Progenitor cell of endocrine pancreas (in vitro differentiated cells): ENCODE results near the gene CHL1. TPM values are rescaled to one million over a fixed set of nuclear protein-coding genes. Genes with fewer than 3 reads are reported as not detected.

ENCODE experiments used
- DNase-seq: peaks from one replicate; pipeline ENCODE4 v3.0.0; 2021; ENCODE audit warnings: low spot score; ENCODE audit not compliant: unreplicated experiment
- H3K27ac Mint-ChIP-seq: 2 replicates; pipeline ENCODE4 v1.8.0; 2021; ENCODE audit warnings: mild to moderate bottlenecking, moderate library complexity, mixed read lengths
- H3K27me3 Mint-ChIP-seq: 2 replicates; pipeline ENCODE4 v1.8.0; 2021; ENCODE audit warnings: mixed read lengths
- H3K36me3 Mint-ChIP-seq: 2 replicates; pipeline ENCODE4 v1.8.0; 2022; ENCODE audit warnings: mixed read lengths; ENCODE audit not compliant: insufficient read depth
- H3K4me1 Mint-ChIP-seq: 2 replicates; pipeline ENCODE4 v1.8.0; 2021; ENCODE audit warnings: low read depth, mixed read lengths
- H3K4me3 Mint-ChIP-seq: 2 replicates; pipeline ENCODE4 v1.8.0; 2021; ENCODE audit warnings: low read depth, mild to moderate bottlenecking, moderate library complexity, mixed read lengths
- H3K9me3 Mint-ChIP-seq: 2 replicates; pipeline ENCODE4 v1.8.0; 2021; ENCODE audit warnings: low read depth, mixed read lengths
- total RNA-seq: library from RNA; stranded (reverse); gene quantifications from 2 replicates; pipeline ENCODE4 v1.2.1, GENCODE V29; 2021
- TF ChIP-seq, protein P1 (sequence below): fragments of 200-600 bp; sonication (generic); IDR thresholded peaks from one replicate; pipeline ENCODE4 v1.5.0; 2021; ENCODE audit warnings: antibody characterized with exemption, mild to moderate bottlenecking; ENCODE audit not compliant: unreplicated experiment

Gene CHL1
- total RNA-seq, 1 donor from 2014 or later, result 24.7 TPM

DNA sequence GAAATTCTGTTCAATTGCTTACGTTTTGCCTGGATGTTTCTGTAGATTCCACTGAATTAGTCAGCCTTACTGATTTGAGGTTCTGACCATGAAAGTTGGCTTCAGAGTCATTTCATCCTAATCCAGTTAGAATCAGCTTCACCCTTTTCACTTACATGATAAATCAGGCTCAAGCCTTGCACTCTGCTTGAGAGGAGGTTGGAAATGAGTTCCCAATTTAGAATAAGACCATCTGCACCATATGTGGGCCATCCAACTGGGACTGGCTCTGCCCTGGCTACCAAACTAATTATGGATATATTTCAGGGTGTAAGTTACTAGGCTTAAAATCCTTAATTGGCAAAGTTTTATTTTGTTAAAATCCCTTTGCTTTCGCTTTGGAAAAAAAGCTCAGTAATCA lies 255.7 kb downstream of the CHL1 start:
- Mint-ChIP-seq H3K36me3 (no peaks in the 10 kb centered on the region), H3K4me1 (peaks cover 6% of the 10 kb centered on the region), H3K27me3 (no peaks in the 10 kb centered on the region), H3K9me3 (no peaks in the 10 kb centered on the region), H3K4me3 (no peak overlapping the region), H3K27ac (no peak overlapping the region)
- no peak for DNase-seq
- TF ChIP-seq, protein P1, sequence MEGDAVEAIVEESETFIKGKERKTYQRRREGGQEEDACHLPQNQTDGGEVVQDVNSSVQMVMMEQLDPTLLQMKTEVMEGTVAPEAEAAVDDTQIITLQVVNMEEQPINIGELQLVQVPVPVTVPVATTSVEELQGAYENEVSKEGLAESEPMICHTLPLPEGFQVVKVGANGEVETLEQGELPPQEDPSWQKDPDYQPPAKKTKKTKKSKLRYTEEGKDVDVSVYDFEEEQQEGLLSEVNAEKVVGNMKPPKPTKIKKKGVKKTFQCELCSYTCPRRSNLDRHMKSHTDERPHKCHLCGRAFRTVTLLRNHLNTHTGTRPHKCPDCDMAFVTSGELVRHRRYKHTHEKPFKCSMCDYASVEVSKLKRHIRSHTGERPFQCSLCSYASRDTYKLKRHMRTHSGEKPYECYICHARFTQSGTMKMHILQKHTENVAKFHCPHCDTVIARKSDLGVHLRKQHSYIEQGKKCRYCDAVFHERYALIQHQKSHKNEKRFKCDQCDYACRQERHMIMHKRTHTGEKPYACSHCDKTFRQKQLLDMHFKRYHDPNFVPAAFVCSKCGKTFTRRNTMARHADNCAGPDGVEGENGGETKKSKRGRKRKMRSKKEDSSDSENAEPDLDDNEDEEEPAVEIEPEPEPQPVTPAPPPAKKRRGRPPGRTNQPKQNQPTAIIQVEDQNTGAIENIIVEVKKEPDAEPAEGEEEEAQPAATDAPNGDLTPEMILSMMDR, result no peak

DNA sequence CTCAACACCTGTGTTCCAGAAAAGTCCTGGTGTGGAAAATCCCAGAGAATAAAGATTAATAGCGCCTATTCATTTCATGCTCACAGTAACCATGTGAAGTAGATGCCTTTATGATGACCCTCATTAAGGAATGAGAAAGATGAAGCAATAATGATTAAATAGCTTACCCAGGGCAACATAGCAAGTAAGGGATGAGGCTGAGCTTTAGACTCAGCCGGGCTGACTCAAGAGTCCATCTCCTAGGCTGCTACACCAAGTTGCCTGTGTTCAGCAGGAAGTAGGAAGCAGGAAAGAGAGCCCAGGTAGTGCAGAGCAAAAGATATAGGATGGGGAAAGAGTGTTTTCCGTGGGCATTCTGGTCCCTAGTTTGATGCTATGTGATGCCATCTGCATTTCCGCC lies 256.5 kb downstream of the CHL1 start:
- Mint-ChIP-seq H3K4me3 (no peak overlapping the region), H3K9me3 (no peaks in the 10 kb centered on the region), H3K4me1 (peaks cover 6% of the 10 kb centered on the region), H3K27ac (no peak overlapping the region), H3K36me3 (no peaks in the 10 kb centered on the region), H3K27me3 (no peaks in the 10 kb centered on the region)
- TF ChIP-seq, protein P1, result no peak
- no peak for DNase-seq

DNA sequence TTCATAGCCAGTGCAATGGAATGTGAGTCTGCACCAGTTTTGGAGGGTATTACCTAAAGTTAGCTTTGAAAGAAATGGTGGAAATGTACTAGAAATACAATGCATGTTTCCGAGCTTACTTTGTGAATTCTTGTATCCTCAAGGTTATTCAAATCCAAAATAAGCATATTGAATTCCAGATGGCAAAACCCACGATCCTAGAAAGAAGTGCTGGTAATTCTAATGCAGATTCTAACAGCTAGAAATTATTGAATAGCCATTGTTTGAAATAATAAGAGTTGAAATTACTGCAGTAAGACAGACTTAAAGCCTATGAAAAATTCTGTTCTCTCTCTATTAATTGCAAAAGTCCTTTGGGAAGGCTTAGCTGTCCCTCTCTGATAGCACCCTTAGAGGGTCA lies 258.4 kb downstream of the CHL1 start:
- peaks cover 2% of the 10 kb centered on the region for H3K9me3 Mint-ChIP-seq

DNA sequence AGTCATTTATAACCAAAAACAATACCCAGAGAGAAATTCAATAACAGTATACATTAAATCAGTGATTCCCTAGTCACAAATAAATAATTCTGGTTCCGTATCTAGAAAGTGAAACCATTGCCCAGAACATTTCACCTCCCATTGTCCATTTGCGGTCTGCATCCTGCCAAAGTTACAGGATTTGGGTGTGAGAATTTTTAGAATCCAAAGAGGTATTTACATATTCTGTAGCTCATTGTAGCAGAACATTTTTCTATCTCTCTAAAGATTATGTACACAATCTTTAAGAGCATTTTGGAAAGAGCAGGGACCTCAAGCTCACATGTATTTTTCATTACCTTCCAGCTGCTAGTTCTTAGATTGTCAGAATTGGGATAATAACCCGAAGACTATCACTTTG lies 261.6 kb downstream of the CHL1 start:
- DNase-seq, result no peak
- Mint-ChIP-seq H3K27ac (no peak overlapping the region), H3K4me3 (no peak overlapping the region), H3K36me3 (no peaks in the 10 kb centered on the region), H3K27me3 (peaks cover 3% of the 10 kb centered on the region), H3K4me1 (peaks cover 11% of the 10 kb centered on the region), H3K9me3 (peaks cover 4% of the 10 kb centered on the region)
- TF ChIP-seq, protein P1, result no peak

More for the DNA sequence above, 258.4 kb downstream of the CHL1 start:
- Mint-ChIP-seq H3K4me3 (no peak overlapping the region), H3K27ac (no peak overlapping the region), H3K4me1 (peaks cover 9% of the 10 kb centered on the region), H3K36me3 (no peaks in the 10 kb centered on the region), H3K27me3 (no peaks in the 10 kb centered on the region)
- TF ChIP-seq, protein P1, result no peak
- no peak for DNase-seq

DNA sequence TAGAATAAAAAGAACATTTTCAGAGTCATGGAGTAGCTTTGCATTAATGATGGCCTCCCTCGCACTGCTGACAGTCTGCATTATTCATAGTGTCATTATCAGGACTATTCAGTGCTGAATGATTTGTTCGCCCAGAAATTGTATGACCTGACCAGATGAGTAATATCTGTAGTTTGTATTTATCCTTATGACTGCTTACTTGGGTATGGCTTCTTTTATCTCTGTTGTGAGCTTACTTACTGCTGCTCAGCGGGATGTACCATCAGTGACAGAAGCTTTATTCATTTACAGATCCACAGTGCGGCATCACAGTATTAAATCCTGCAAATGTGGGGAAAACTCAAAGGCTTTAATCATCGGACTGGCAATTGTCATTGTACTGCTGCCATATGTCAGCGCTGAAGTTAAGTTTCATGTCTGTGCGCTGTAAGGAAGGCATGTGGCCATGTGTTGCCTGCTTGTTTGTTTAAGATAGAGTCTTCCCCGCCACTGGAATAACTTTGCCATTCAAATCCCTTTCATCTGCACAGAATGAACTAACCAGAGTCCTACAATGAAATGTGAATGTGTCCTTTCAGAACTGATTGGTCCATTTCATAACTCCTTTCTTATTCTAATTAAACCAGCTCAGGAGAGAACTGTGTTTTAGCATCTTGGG lies 262.2 kb downstream of the CHL1 start:
- H3K4me1 Mint-ChIP-seq, result peaks cover 11% of the 10 kb centered on the region
- H3K27me3 Mint-ChIP-seq, result peaks cover 3% of the 10 kb centered on the region
- no peak overlapping the region for H3K4me3 Mint-ChIP-seq
- H3K36me3 Mint-ChIP-seq, result no peaks in the 10 kb centered on the region
- TF ChIP-seq, protein P1, result no peak
- H3K27ac Mint-ChIP-seq, result no peak overlapping the region
- no peak for DNase-seq
- peaks cover 4% of the 10 kb centered on the region for H3K9me3 Mint-ChIP-seq
